HG03196 (cell line): ENCODE data around the gene CABS1.

Experiments
- ATAC-seq: cut with Tn5 transposase; IDR thresholded peaks from one replicate; pipeline ENCODE4 v1.9.1; 2021; ENCODE audit not compliant: unreplicated experiment

CABS1 gene

DNA sequence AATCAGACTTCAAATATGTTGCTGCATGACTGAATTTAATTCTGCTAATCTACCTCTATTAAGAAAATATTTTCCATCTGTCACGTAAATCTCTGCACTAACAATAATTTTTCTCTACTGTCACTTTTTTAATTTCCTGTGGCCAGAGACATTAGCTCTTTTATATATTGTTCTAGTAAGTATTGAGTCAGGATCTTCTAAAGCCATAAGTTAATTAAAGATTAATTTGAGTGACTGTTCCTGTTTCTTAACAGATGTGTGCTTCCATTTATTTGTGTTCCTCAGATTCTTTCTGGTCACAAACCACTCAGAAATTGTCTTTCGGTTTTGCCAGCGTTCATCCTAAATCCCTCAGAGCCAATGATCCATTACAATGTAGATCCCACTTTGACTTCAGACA, 45.8 kb downstream of the CABS1 start:
- ATAC-seq = no peak

DNA sequence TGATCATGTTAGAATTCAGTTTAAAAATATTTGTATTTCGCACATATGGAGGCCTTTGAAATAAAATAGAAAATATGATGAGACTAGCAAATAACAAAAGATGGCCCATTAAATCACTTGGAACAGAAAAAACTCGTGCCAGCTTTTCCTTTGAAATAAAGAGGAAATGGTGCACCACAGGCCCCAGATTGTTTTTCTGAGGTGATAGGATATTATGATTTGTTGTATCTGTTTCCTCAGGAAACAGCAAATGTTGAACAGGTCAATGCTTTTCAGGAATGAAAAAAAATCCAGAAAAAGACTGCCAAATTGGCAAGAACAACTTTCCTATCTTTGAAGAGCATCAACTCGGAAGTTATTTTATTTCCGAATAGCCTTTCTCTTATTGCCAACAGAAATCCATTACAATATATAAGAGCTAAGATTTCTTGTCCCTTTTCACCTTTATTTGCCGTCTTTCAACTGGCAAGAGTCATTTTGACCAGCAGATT, 48.0 kb downstream of the CABS1 start, which contains the start of gene SMR3B:
TSS of gene SMR3B (plus strand) at position 441 of the 491 bp plus-strand sequence. CDS start 1,380 bp downstream, outside the sequence.
- no peak for ATAC-seq
